Measurements from ENCODE around the gene SLC26A1. TPM values are rescaled to one million over a fixed set of nuclear protein-coding genes. Genes with fewer than 3 reads are reported as not detected.

SLC26A1 gene
- total and polyA plus RNA-seq, 2 of the 13 experiments (the other 11 are each of a cell fraction or from before 2014, with no cell fraction given): 5.4 to 22.9 TPM

GRCh38 chr4:986879-987623 lies 6.2 kb downstream of the SLC26A1 start, which contains the start of gene IDUA (continued):
- TF ChIP-seq ZNF264 (CRISPR knock-in tag; IDR thresholded peaks at IDR 0.05) (no peak), MED8 (CRISPR knock-in tag; IDR thresholded peaks at IDR 0.05; ENCODE audit: insufficient replicate concordance) (peak; percentile 24), ZNF510 (CRISPR knock-in tag; IDR thresholded peaks at IDR 0.05; ENCODE audit: low read depth) (0 out of 2 replicates have a peak, but pooled peaks have one; percentile 47), ZNF747 (CRISPR knock-in tag; IDR thresholded peaks at IDR 0.05; ENCODE audit: borderline replicate concordance) (peak; percentile 50; the same call in 1 of the 2 replicates), NFE2L2 (IDR thresholded peaks at IDR 0.05; ENCODE audit: low read length) (no peak), ZFP82 (CRISPR knock-in tag; IDR thresholded peaks at IDR 0.05; ENCODE audit: borderline replicate concordance) (0 out of 2 replicates have a peak, but pooled peaks have one; percentile 54), ZNF333 (CRISPR knock-in tag; IDR thresholded peaks at IDR 0.05; ENCODE audit: borderline replicate concordance) (peak; percentile 49; the same call in 1 of the 2 replicates), XRCC5 (optimal IDR thresholded peaks at IDR 0.05; ENCODE audit: low read length) (peak; percentile 71), ZNF547 (CRISPR knock-in tag; IDR thresholded peaks at IDR 0.05) (peak; percentile 56; the same call in 1 of the 2 replicates), SIN3B (IDR thresholded peaks at IDR 0.05; ENCODE audit: low read length) (no peak), ZSCAN31 (CRISPR knock-in tag; IDR thresholded peaks at IDR 0.05; ENCODE audit: low read depth) (peak; percentile 23; the same call in 1 of the 2 replicates), ATM (IDR thresholded peaks at IDR 0.05; ENCODE audit: borderline replicate concordance) (no peak), CREB1 (IDR thresholded peaks at IDR 0.05) (no peak), CREB1 (CRISPR knock-in tag; IDR thresholded peaks at IDR 0.05) (no peak), KMT2B (CRISPR knock-in tag; IDR thresholded peaks at IDR 0.05) (no peak), ZNF589 (CRISPR knock-in tag; conservative IDR thresholded peaks at IDR 0.05) (no peak), ZNF549 (CRISPR knock-in tag; IDR thresholded peaks at IDR 0.05) (peak; percentile 69; the same call in 1 of the 2 replicates), LCORL (IDR thresholded peaks at IDR 0.05) (no peak), LCORL (CRISPR knock-in tag; IDR thresholded peaks at IDR 0.05) (no peak), ZSCAN22 (CRISPR knock-in tag; IDR thresholded peaks at IDR 0.05) (0 out of 2 replicates have a peak, but pooled peaks have one; percentile 39), PCBP1 (IDR thresholded peaks at IDR 0.05; ENCODE audit: borderline replicate concordance, low read depth, low read length) (0 out of 2 replicates have a peak, but pooled peaks have one; percentile 35), ZNF768 (CRISPR knock-in tag; IDR thresholded peaks at IDR 0.05) (no peak), FLYWCH1 (CRISPR knock-in tag; IDR thresholded peaks at IDR 0.05) (no peak), YEATS2 (CRISPR knock-in tag; IDR thresholded peaks at IDR 0.05; ENCODE audit: borderline replicate concordance) (no peak), HINFP (CRISPR knock-in tag; IDR thresholded peaks at IDR 0.05; ENCODE audit: low read depth) (0 out of 2 replicates have a peak, but pooled peaks have one; percentile 54), ETV5 (CRISPR knock-in tag; IDR thresholded peaks at IDR 0.05; ENCODE audit: borderline replicate concordance) (0 out of 2 replicates have a peak, but pooled peaks have one; percentile 6), PRDM10 (CRISPR knock-in tag; IDR thresholded peaks at IDR 0.05; ENCODE audit: low read depth) (0 out of 2 replicates have a peak, but pooled peaks have one; percentile 20), ZMYM3 (CRISPR knock-in tag; IDR thresholded peaks at IDR 0.05) (no peak)

Data from HepG2 (cell line).